ENCODE data around the gene ACTN2. TPM values are rescaled to one million over a fixed set of nuclear protein-coding genes. Genes with fewer than 3 reads are reported as not detected.
A peak's percentile ranks its signal among the peaks of the same experiment; 100 is the strongest.
"Not testable (repeated sequence)": the region's sequence is repeated elsewhere in the genome, so short reads cannot be mapped to it uniquely, and the experiment has no call there.

Gene ACTN2
- under 0.01 and 3.9 TPM in 2 replicates for total RNA-seq (2012; rRNA removed)

- H3K4me2 ChIP-seq (ENCODE audit: low read length), result peak within 1 kb of the TSS; percentile 82
- peaks cover 19% of the 10 kb centered on the region for H3K27me3 ChIP-seq (ENCODE audit: control insufficient read depth, insufficient read depth, low read length)
- no peaks in the 10 kb centered on the region for H3K9me3 ChIP-seq (replicated peaks; ENCODE audit: low read length)
- no peaks in the 10 kb centered on the region for H3K36me3 ChIP-seq (ENCODE audit: insufficient read depth, low read length)
- H3K4me1 ChIP-seq (ENCODE audit: control insufficient read depth, insufficient read depth, low read length), result peaks cover 8% of the 10 kb centered on the region
- H3K9ac ChIP-seq (ENCODE audit: low read depth, low read length), result no peak within 1 kb of the TSS
- peak within 1 kb of the TSS; percentile 62 for H3K4me3 ChIP-seq (ENCODE audit: low read length)
Observed at GRCh38 chr1:236685917-236686814, at the start of gene ACTN2. ACTN2 (plus strand) TSS chr1:236686499; CDS start chr1:236686674, 175 bp downstream.

GRCh38 chr1:236638945-236639344, 47.4 kb upstream of the ACTN2 start:
- Histone ChIP-seq H3K27me3 (ENCODE audit: control insufficient read depth, insufficient read depth, low read length) (no peaks in the 10 kb centered on the region), H3K4me1 (ENCODE audit: control insufficient read depth, insufficient read depth, low read length) (no peaks in the 10 kb centered on the region), H3K4me3 (ENCODE audit: low read length) (no peak overlapping the region), H3K4me2 (ENCODE audit: low read length) (no peak overlapping the region), H3K9ac (ENCODE audit: low read depth, low read length) (no peak overlapping the region), H3K9me3 (replicated peaks; ENCODE audit: low read length) (no peaks in the 10 kb centered on the region), H3K36me3 (ENCODE audit: insufficient read depth, low read length) (no peaks in the 10 kb centered on the region)

- no peaks in the 10 kb centered on the region for H3K9me3 ChIP-seq (replicated peaks; ENCODE audit: low read length)
- H3K4me3 ChIP-seq (ENCODE audit: low read length), result no peak overlapping the region
- no peak overlapping the region for H3K4me2 ChIP-seq (ENCODE audit: low read length)
- H3K36me3 ChIP-seq (ENCODE audit: insufficient read depth, low read length), result no peaks in the 10 kb centered on the region
- H3K4me1 ChIP-seq (ENCODE audit: control insufficient read depth, insufficient read depth, low read length), result no peaks in the 10 kb centered on the region
- H3K27me3 ChIP-seq (ENCODE audit: control insufficient read depth, insufficient read depth, low read length), result no peaks in the 10 kb centered on the region
- H3K9ac ChIP-seq (ENCODE audit: low read depth, low read length), result no peak overlapping the region
Observed at GRCh38 chr1:236639686-236640085, 46.6 kb upstream of the ACTN2 start.

GRCh38 chr1:236642763-236643162, 43.5 kb upstream of the ACTN2 start:
- Histone ChIP-seq H3K36me3 (ENCODE audit: insufficient read depth, low read length) (no peaks in the 10 kb centered on the region), H3K27me3 (ENCODE audit: control insufficient read depth, insufficient read depth, low read length) (no peaks in the 10 kb centered on the region), H3K4me3 (ENCODE audit: low read length) (no peak overlapping the region), H3K9me3 (replicated peaks; ENCODE audit: low read length) (no peaks in the 10 kb centered on the region), H3K9ac (ENCODE audit: low read depth, low read length) (no peak overlapping the region), H3K4me2 (ENCODE audit: low read length) (no peak overlapping the region), H3K4me1 (ENCODE audit: control insufficient read depth, insufficient read depth, low read length) (no peaks in the 10 kb centered on the region)

- Histone ChIP-seq H3K4me1 (ENCODE audit: control insufficient read depth, insufficient read depth, low read length) (no peaks in the 10 kb centered on the region), H3K4me3 (ENCODE audit: low read length) (no peak overlapping the region), H3K9me3 (replicated peaks; ENCODE audit: low read length) (no peaks in the 10 kb centered on the region), H3K9ac (ENCODE audit: low read depth, low read length) (no peak overlapping the region), H3K4me2 (ENCODE audit: low read length) (no peak overlapping the region), H3K27me3 (ENCODE audit: control insufficient read depth, insufficient read depth, low read length) (no peaks in the 10 kb centered on the region), H3K36me3 (ENCODE audit: insufficient read depth, low read length) (no peaks in the 10 kb centered on the region)
Observed at GRCh38 chr1:236645016-236645680, 41.2 kb upstream of the ACTN2 start.

- no peaks in the 10 kb centered on the region for H3K4me1 ChIP-seq (ENCODE audit: control insufficient read depth, insufficient read depth, low read length)
- no peaks in the 10 kb centered on the region for H3K36me3 ChIP-seq (ENCODE audit: insufficient read depth, low read length)
- H3K9me3 ChIP-seq (replicated peaks; ENCODE audit: low read length), result no peaks in the 10 kb centered on the region
- no peak overlapping the region for H3K4me3 ChIP-seq (ENCODE audit: low read length)
- no peak overlapping the region for H3K9ac ChIP-seq (ENCODE audit: low read depth, low read length)
- no peak overlapping the region for H3K4me2 ChIP-seq (ENCODE audit: low read length)
- no peaks in the 10 kb centered on the region for H3K27me3 ChIP-seq (ENCODE audit: control insufficient read depth, insufficient read depth, low read length)
Observed at GRCh38 chr1:236654511-236654910, 31.8 kb upstream of the ACTN2 start.

GRCh38 chr1:236654957-236655356, 31.3 kb upstream of the ACTN2 start:
- H3K4me1 ChIP-seq (ENCODE audit: control insufficient read depth, insufficient read depth, low read length), result no peaks in the 10 kb centered on the region
- no peaks in the 10 kb centered on the region for H3K9me3 ChIP-seq (replicated peaks; ENCODE audit: low read length)
- H3K4me2 ChIP-seq (ENCODE audit: low read length), result no peak overlapping the region
- no peak overlapping the region for H3K9ac ChIP-seq (ENCODE audit: low read depth, low read length)
- H3K36me3 ChIP-seq (ENCODE audit: insufficient read depth, low read length), result no peaks in the 10 kb centered on the region
- H3K4me3 ChIP-seq (ENCODE audit: low read length), result no peak overlapping the region
- no peaks in the 10 kb centered on the region for H3K27me3 ChIP-seq (ENCODE audit: control insufficient read depth, insufficient read depth, low read length)

- H3K4me2 ChIP-seq (ENCODE audit: low read length), result no peak overlapping the region
- H3K36me3 ChIP-seq (ENCODE audit: insufficient read depth, low read length), result no peaks in the 10 kb centered on the region
- no peak overlapping the region for H3K9ac ChIP-seq (ENCODE audit: low read depth, low read length)
Observed at GRCh38 chr1:236657398-236657797, 28.9 kb upstream of the ACTN2 start.

GRCh38 chr1:236659792-236660587, 26.3 kb upstream of the ACTN2 start:
- Histone ChIP-seq H3K9ac (ENCODE audit: low read depth, low read length) (no peak overlapping the region), H3K9me3 (replicated peaks; ENCODE audit: low read length) (no peaks in the 10 kb centered on the region), H3K4me3 (ENCODE audit: low read length) (no peak overlapping the region), H3K4me1 (ENCODE audit: control insufficient read depth, insufficient read depth, low read length) (no peaks in the 10 kb centered on the region), H3K27me3 (ENCODE audit: control insufficient read depth, insufficient read depth, low read length) (no peaks in the 10 kb centered on the region), H3K36me3 (ENCODE audit: insufficient read depth, low read length) (no peaks in the 10 kb centered on the region), H3K4me2 (ENCODE audit: low read length) (no peak overlapping the region)

More at GRCh38 chr1:236657398-236657797, 28.9 kb upstream of the ACTN2 start:
- Histone ChIP-seq H3K9me3 (replicated peaks; ENCODE audit: low read length) (no peaks in the 10 kb centered on the region), H3K4me3 (ENCODE audit: low read length) (no peak overlapping the region), H3K27me3 (ENCODE audit: control insufficient read depth, insufficient read depth, low read length) (no peaks in the 10 kb centered on the region), H3K4me1 (ENCODE audit: control insufficient read depth, insufficient read depth, low read length) (no peaks in the 10 kb centered on the region)

- Histone ChIP-seq H3K4me2 (ENCODE audit: low read length) (no peak overlapping the region), H3K27me3 (ENCODE audit: control insufficient read depth, insufficient read depth, low read length) (no peaks in the 10 kb centered on the region), H3K4me1 (ENCODE audit: control insufficient read depth, insufficient read depth, low read length) (no peaks in the 10 kb centered on the region), H3K4me3 (ENCODE audit: low read length) (no peak overlapping the region), H3K9me3 (replicated peaks; ENCODE audit: low read length) (no peaks in the 10 kb centered on the region), H3K9ac (ENCODE audit: low read depth, low read length) (no peak overlapping the region), H3K36me3 (ENCODE audit: insufficient read depth, low read length) (no peaks in the 10 kb centered on the region)
Observed at GRCh38 chr1:236663934-236664333, 22.4 kb upstream of the ACTN2 start.

- H3K27me3 ChIP-seq (ENCODE audit: control insufficient read depth, insufficient read depth, low read length); H3K4me2 ChIP-seq (ENCODE audit: low read length); H3K9ac ChIP-seq (ENCODE audit: low read depth, low read length); H3K9me3 ChIP-seq (replicated peaks; ENCODE audit: low read length); H3K4me3 ChIP-seq (ENCODE audit: low read length); H3K4me1 ChIP-seq (ENCODE audit: control insufficient read depth, insufficient read depth, low read length); H3K36me3 ChIP-seq (ENCODE audit: insufficient read depth, low read length): not testable (repeated sequence)
Observed at GRCh38 chr1:236668909-236669308, 17.4 kb upstream of the ACTN2 start.

All from skeletal muscle satellite cell (primary cell).